Neural progenitor cell (in vitro differentiated cells): ENCODE measurements around the gene GLIPR1. TPM values are rescaled to one million over a fixed set of nuclear protein-coding genes. Genes with fewer than 3 reads are reported as not detected.

Source experiments
- DNase-seq: peaks from one replicate; pipeline ENCODE4 v3.0.0-alpha.2; 2016; ENCODE audit warnings: low spot score
- H2AFZ ChIP-seq: fragments of 200-600 bp; sonication (generic); replicated peaks from 2 replicates; pipeline ENCODE4 v1.6.1; 2016; ENCODE audit warnings: antibody characterized with exemption
- H3F3A ChIP-seq: fragments of 200-600 bp; sonication (generic); 2 replicates; pipeline ENCODE4 v1.6.1; 2016; ENCODE audit warnings: antibody characterized with exemption, low read depth
- H3K27ac ChIP-seq: fragments of 200-600 bp; sonication (generic); 2 replicates; pipeline ENCODE4 v1.5.1; 2016; ENCODE audit warnings: mild to moderate bottlenecking
- H3K27me3 ChIP-seq: fragments of 200-600 bp; sonication (generic); 2 replicates; pipeline ENCODE4 v1.6.1; 2016; ENCODE audit warnings: mild to moderate bottlenecking, moderate library complexity
- H3K36me3 ChIP-seq: fragments of 200-600 bp; sonication (generic); 2 replicates; pipeline ENCODE4 v1.5.1; 2016
- H3K4me1 ChIP-seq: fragments of 200-600 bp; sonication (generic); 2 replicates; pipeline ENCODE4 v1.6.1; 2016; ENCODE audit warnings: mixed run types
- H3K4me2 ChIP-seq: fragments of 200-600 bp; sonication (generic); 2 replicates; pipeline ENCODE4 v1.6.1; 2016
- H3K4me3 ChIP-seq: fragments of 200-600 bp; sonication (generic); 2 replicates; pipeline ENCODE4 v1.5.1; 2016
- H3K79me2 ChIP-seq: fragments of 200-600 bp; sonication (generic); 2 replicates; pipeline ENCODE4 v1.6.1; 2016; ENCODE audit warnings: low read depth
- H3K9ac ChIP-seq: fragments of 200-600 bp; sonication (generic); 2 replicates; pipeline ENCODE4 v1.6.1; 2016
- H3K9me3 ChIP-seq: fragments of 200-600 bp; sonication (generic); 2 replicates; pipeline ENCODE4 v1.5.1; 2016; ENCODE audit warnings: low read depth
- H4K20me1 ChIP-seq: fragments of 200-600 bp; sonication (generic); 2 replicates; pipeline ENCODE4 v1.6.1; 2016; ENCODE audit warnings: low read depth
- H3K27ac Mint-ChIP-seq: 3 replicates; pipeline ENCODE4 v1.8.0; 2021; ENCODE audit warnings: mixed read lengths
- H3K27me3 Mint-ChIP-seq: 2 replicates; pipeline ENCODE4 v1.8.0; 2022; ENCODE audit warnings: low read depth, mild to moderate bottlenecking, inconsistent platforms, moderate library complexity, mixed read lengths; ENCODE audit not compliant: insufficient read depth
- H3K36me3 Mint-ChIP-seq: 3 replicates; pipeline ENCODE4 v1.8.0; 2021; ENCODE audit warnings: mixed read lengths
- H3K4me1 Mint-ChIP-seq: 3 replicates; pipeline ENCODE4 v1.8.0; 2021; ENCODE audit warnings: mixed read lengths
- H3K4me3 Mint-ChIP-seq: 3 replicates; pipeline ENCODE4 v1.8.0; 2021; ENCODE audit warnings: mild to moderate bottlenecking, moderate library complexity, mixed read lengths
- H3K9me3 Mint-ChIP-seq: 3 replicates; pipeline ENCODE4 v1.8.0; 2020; ENCODE audit warnings: mixed read lengths
- CTCF ChIP-seq: fragments of 200-600 bp; sonication (generic); IDR thresholded peaks from 2 replicates; pipeline ENCODE4 v1.5.1; 2017; ENCODE audit warnings: antibody characterized with exemption, mild to moderate bottlenecking
- EZH2 ChIP-seq: fragments of 200-600 bp; sonication (generic); IDR thresholded peaks from 2 replicates; pipeline ENCODE4 v1.6.1; 2017; ENCODE audit warnings: antibody characterized with exemption, mild to moderate bottlenecking, moderate library complexity
- EZH2phosphoT487 ChIP-seq: fragments of 200-600 bp; sonication (generic); IDR thresholded peaks from 2 replicates; pipeline ENCODE4 v1.6.1; 2017; ENCODE audit warnings: antibody characterized with exemption
- total RNA-seq: library from RNA; depleted of rRNA; stranded (reverse); fragments of >200 nt; gene quantifications from 2 replicates; pipeline ENCODE4 v1.2.3, GENCODE V29; 2015; ENCODE audit warnings: low replicate concordance

Gene GLIPR1
- total RNA-seq, 1 donor from 2014 or later = 0.04 TPM

- H2AFZ ChIP-seq = no peak overlapping the region
- H3K27me3 ChIP-seq = no peaks in the 10 kb centered on the region
- TF ChIP-seq CTCF (no peak), EZH2 (no peak), EZH2phosphoT487 (no peak)
- no peaks in the 10 kb centered on the region for H4K20me1 ChIP-seq
- Mint-ChIP-seq H3K27ac (no peak overlapping the region), H3K4me1 (peaks cover 2% of the 10 kb centered on the region), H3K4me3 (no peak overlapping the region), H3K27me3 (peaks cover 2% of the 10 kb centered on the region), H3K36me3 (no peaks in the 10 kb centered on the region), H3K9me3 (no peaks in the 10 kb centered on the region)
- H3K4me1 ChIP-seq = peaks cover 6% of the 10 kb centered on the region
- H3K4me2 ChIP-seq = no peak overlapping the region
- H3K9me3 ChIP-seq = no peaks in the 10 kb centered on the region
- no peak for DNase-seq
- no peaks in the 10 kb centered on the region for H3F3A ChIP-seq
- no peak overlapping the region for H3K27ac ChIP-seq
- no peaks in the 10 kb centered on the region for H3K79me2 ChIP-seq
- no peak overlapping the region for H3K4me3 ChIP-seq
- H3K9ac ChIP-seq = no peak overlapping the region
- H3K36me3 ChIP-seq = no peaks in the 10 kb centered on the region
Observed at GRCh38 chr12:75489613-75490210, 9.2 kb downstream of the GLIPR1 start.

GRCh38 chr12:75491169-75491568, 10.6 kb downstream of the GLIPR1 start:
- TF ChIP-seq CTCF (no peak), EZH2 (no peak), EZH2phosphoT487 (no peak)
- Mint-ChIP-seq H3K27me3 (peaks cover 2% of the 10 kb centered on the region), H3K4me1 (peaks cover 2% of the 10 kb centered on the region), H3K36me3 (no peaks in the 10 kb centered on the region), H3K27ac (no peak overlapping the region), H3K4me3 (no peak overlapping the region), H3K9me3 (no peaks in the 10 kb centered on the region)
- DNase-seq = no peak
- Histone ChIP-seq H3K9ac (no peak overlapping the region), H3K36me3 (no peaks in the 10 kb centered on the region), H3K4me1 (peaks cover 6% of the 10 kb centered on the region), H4K20me1 (no peaks in the 10 kb centered on the region), H3K27me3 (no peaks in the 10 kb centered on the region), H2AFZ (no peak overlapping the region), H3K4me2 (no peak overlapping the region), H3K27ac (no peak overlapping the region), H3F3A (no peaks in the 10 kb centered on the region), H3K4me3 (no peak overlapping the region), H3K9me3 (no peaks in the 10 kb centered on the region), H3K79me2 (no peaks in the 10 kb centered on the region)

GRCh38 chr12:75503459-75503858, 22.9 kb downstream of the GLIPR1 start:
- H3K9me3 ChIP-seq = no peaks in the 10 kb centered on the region
- H3K4me1 ChIP-seq = no peaks in the 10 kb centered on the region
- no peak overlapping the region for H3K4me3 Mint-ChIP-seq
- H3K4me3 ChIP-seq = no peak overlapping the region
- no peaks in the 10 kb centered on the region for H4K20me1 ChIP-seq
- H3K36me3 ChIP-seq = peaks cover 16% of the 10 kb centered on the region
- TF ChIP-seq EZH2phosphoT487 = no peak
- no peak for TF ChIP-seq EZH2
- no peak for TF ChIP-seq CTCF
- no peak overlapping the region for H3K9ac ChIP-seq
- no peak overlapping the region for H3K4me2 ChIP-seq
- H3K9me3 Mint-ChIP-seq = no peaks in the 10 kb centered on the region
- no peaks in the 10 kb centered on the region for H3K4me1 Mint-ChIP-seq
- H2AFZ ChIP-seq = no peak overlapping the region
- no peaks in the 10 kb centered on the region for H3K27me3 Mint-ChIP-seq
- peaks cover 45% of the 10 kb centered on the region for H3K79me2 ChIP-seq
- no peak overlapping the region for H3K27ac ChIP-seq
- H3K27me3 ChIP-seq = no peaks in the 10 kb centered on the region
- H3F3A ChIP-seq = no peaks in the 10 kb centered on the region
- H3K27ac Mint-ChIP-seq = no peak overlapping the region
- H3K36me3 Mint-ChIP-seq = peaks cover 9% of the 10 kb centered on the region
- DNase-seq = no peak
